Colonic mucosa (tissue), 4 donors: Measurements from ENCODE around the gene TENT5C. TPM values are rescaled to one million over a fixed set of nuclear protein-coding genes. Genes with fewer than 3 reads are reported as not detected.
A peak's percentile ranks its signal among the peaks of the same experiment; 100 is the strongest.

ENCODE experiments used
- DNase-seq: peaks from one replicate; pipeline ENCODE4 v3.0.0-alpha.2; 2020
- H3K27ac ChIP-seq: fragments of 200-600 bp; one replicate; pipeline ENCODE4 v1.8.0; 2021
- H3K27me3 ChIP-seq: fragments of 200-600 bp; one replicate; pipeline ENCODE4 v1.8.0; 2021
- H3K36me3 ChIP-seq: fragments of 200-600 bp; one replicate; pipeline ENCODE4 v1.8.0; 2021
- H3K4me1 ChIP-seq: fragments of 200-600 bp; one replicate; pipeline ENCODE4 v1.8.0; 2021; ENCODE audit warnings: mild to moderate bottlenecking
- H3K4me3 ChIP-seq: fragments of 200-600 bp; one replicate; pipeline ENCODE4 v1.8.0; 2021
- H3K9ac ChIP-seq, 2 donors: one replicate each; pipeline ENCODE4 v1.7.0; 2013; ENCODE audit warnings: control low read depth in 2 of 2, low read depth in 2 of 2, low read length in 2 of 2
- H3K9me3 ChIP-seq: fragments of 200-600 bp; one replicate; pipeline ENCODE4 v1.8.0; 2021
- CTCF ChIP-seq: fragments of 200-600 bp; IDR thresholded peaks from one replicate; pipeline ENCODE4 v1.8.0; 2022; ENCODE audit warnings: antibody characterized with exemption, mild to moderate bottlenecking
- intact Hi-C: fragments of 100-400 bp; cut with DNase I; formaldehyde crosslinking; loops from one replicate; pipeline ENCODE4 v1.14.1; 2022
- total RNA-seq, 2 donors: library from RNA; stranded (reverse); fragmentation: NEBNext Ultra II Directional in 1 of 2; extraction: Animal tissue kit (Norgen Biotek cat#: 25700) in 1 of 2; gene quantifications; one replicate each; pipeline ENCODE4 v1.2.1, GENCODE V29; 2021
- donor health status: healthy.
- donor health status: DM: no; HTN: no; CAD: no.
- donor health status: DM: no; HTN: no; CAD: no.

Gene TENT5C
- total RNA-seq, 2 donors from 2014 or later, result 40.7 to 58.5 TPM

GRCh38 chr1:117611121-117611601, 5.3 kb downstream of the TENT5C start:
- H3K27ac ChIP-seq, result peak overlapping the region; percentile 75
- TF ChIP-seq CTCF, result no peak
- no peak for DNase-seq

GRCh38 chr1:117611894-117612483, 6.1 kb downstream of the TENT5C start:
- Histone ChIP-seq H3K4me1 (peaks cover 25% of the 10 kb centered on the region), H3K9ac (peak overlapping the region in 1 of 2 donors; percentile 65), H3K27me3 (no peaks in the 10 kb centered on the region), H3K27ac (peak overlapping the region; percentile 75), H3K36me3 (no peaks in the 10 kb centered on the region), H3K9me3 (no peaks in the 10 kb centered on the region), H3K4me3 (no peak overlapping the region)
- no peak for TF ChIP-seq CTCF
- no peak for DNase-seq
- intact Hi-C loops, result loop anchor here (10.0 kb wide), 2 partner anchors 53 to 143 kb away; no protein-coding TSS in a partner anchor

More at GRCh38 chr1:117611121-117611601, 5.3 kb downstream of the TENT5C start:
- intact Hi-C loops, result loop anchor here (10.0 kb wide), 2 partner anchors 54 to 144 kb away; no protein-coding TSS in a partner anchor
- Histone ChIP-seq H3K36me3 (no peaks in the 10 kb centered on the region), H3K4me3 (no peak overlapping the region), H3K9ac (peak overlapping the region; percentile 51 to 52), H3K27me3 (no peaks in the 10 kb centered on the region), H3K9me3 (no peaks in the 10 kb centered on the region), H3K4me1 (peaks cover 18% of the 10 kb centered on the region)

- peak; percentile 65 for DNase-seq
- no peaks in the 10 kb centered on the region for H3K9me3 ChIP-seq
- peak overlapping the region; percentile 75 for H3K27ac ChIP-seq
- TF ChIP-seq CTCF, result no peak
- peaks cover 25% of the 10 kb centered on the region for H3K4me1 ChIP-seq
- H3K27me3 ChIP-seq, result no peaks in the 10 kb centered on the region
- intact Hi-C loops, result loop anchor here (10.0 kb wide), 2 partner anchors 52 to 142 kb away; no protein-coding TSS in a partner anchor
- no peak overlapping the region for H3K4me3 ChIP-seq
- no peaks in the 10 kb centered on the region for H3K36me3 ChIP-seq
- H3K9ac ChIP-seq, result peak overlapping the region in 1 of 2 donors; percentile 65
Measured at GRCh38 chr1:117612517-117613248, 6.8 kb downstream of the TENT5C start.

GRCh38 chr1:117613249-117613968, 7.6 kb downstream of the TENT5C start:
- intact Hi-C loops, result loop anchor here (10.0 kb wide), 2 partner anchors 51 to 141 kb away; no protein-coding TSS in a partner anchor
- Histone ChIP-seq H3K9me3 (no peaks in the 10 kb centered on the region), H3K27ac (peak overlapping the region; percentile 75), H3K27me3 (no peaks in the 10 kb centered on the region), H3K9ac (peak overlapping the region in 1 of 2 donors; percentile 65), H3K4me1 (peaks cover 25% of the 10 kb centered on the region), H3K36me3 (no peaks in the 10 kb centered on the region), H3K4me3 (no peak overlapping the region)
- TF ChIP-seq CTCF, result no peak
- no peak for DNase-seq
